Testis (tissue), 3 donors: ENCODE measurements around the gene VAMP3. TPM values are rescaled to one million over a fixed set of nuclear protein-coding genes. Genes with fewer than 3 reads are reported as not detected.

Experiments used
- DNase-seq: peaks from one replicate; pipeline ENCODE4 v3.0.0-alpha.2; 2019
- H3K27ac ChIP-seq, 2 donors: fragments of 200-600 bp; sonication (generic); one replicate each; pipeline ENCODE4 v1.5.1; 2019
- H3K27me3 ChIP-seq: fragments of 200-600 bp; sonication (generic); one replicate; pipeline ENCODE4 v1.5.1; 2019
- H3K36me3 ChIP-seq: fragments of 200-600 bp; sonication (generic); one replicate; pipeline ENCODE4 v1.5.1; 2017; ENCODE audit warnings: low read depth; ENCODE audit errors: missing control alignments
- H3K4me1 ChIP-seq: fragments of 200-600 bp; sonication (generic); one replicate; pipeline ENCODE4 v1.5.1; 2019
- H3K4me3 ChIP-seq, 2 donors: fragments of 200-600 bp; sonication (generic); one replicate each; pipeline ENCODE4 v1.5.1; 2017 to 2019
- H3K9me3 ChIP-seq: fragments of 200-600 bp; sonication (generic); one replicate; pipeline ENCODE4 v1.5.1; 2017
- POLR2A ChIP-seq: fragments of 450-650 bp; IDR thresholded peaks from one replicate; pipeline ENCODE4 v1.6.1; 2017; ENCODE audit warnings: antibody characterized with exemption, mild to moderate bottlenecking, moderate library complexity
- WGBS, 2 donors: methylation state at CpG; one replicate each; pipeline ENCODE4 v1.1.5; 2018; 5-methylcytosine and 5-hydroxymethylcytosine counted together
- intact Hi-C: fragments of 100-400 bp; cut with DNase I; formaldehyde crosslinking; loops from one replicate; pipeline ENCODE4 v1.15.1; 2023; ENCODE audit warnings: low total_unique reads
- polyA plus RNA-seq: library from polyadenylated mRNA; stranded (reverse); fragments of 350-450 nt; fragmentation: Illumina TruSeq; extraction: RNeasy Lipid Tissue Mini Kit (QIAGEN cat#74804); gene quantifications from one replicate; pipeline ENCODE4 v1.2.3, GENCODE V29; 2014; ENCODE audit warnings: low read depth, low replicate concordance; ENCODE audit not compliant: insufficient read depth
- total RNA-seq, 2 donors: library from RNA; depleted of rRNA; stranded (reverse); fragments of >200 nt; gene quantifications; one replicate each; pipeline ENCODE4 v1.2.3, GENCODE V29; 2016
- TF ChIP-seq, protein P1 (sequence below), 3 experiments: fragments of 450-650 bp in 2 of 3; fragments of 200-600 bp in 1 of 3; sonication (generic) in 1 of 3; IDR thresholded peaks; one replicate each; pipeline ENCODE4 v1.5.1; 2016 to 2019; ENCODE audit warnings: antibody characterized with exemption in 3 of 3, mild to moderate bottlenecking in 2 of 3, moderate library complexity in 1 of 3

VAMP3 gene
- total and polyA plus RNA-seq, 3 donors from 2014 or later: 77.3 to 99.5 (median 95.5) TPM

DNA sequence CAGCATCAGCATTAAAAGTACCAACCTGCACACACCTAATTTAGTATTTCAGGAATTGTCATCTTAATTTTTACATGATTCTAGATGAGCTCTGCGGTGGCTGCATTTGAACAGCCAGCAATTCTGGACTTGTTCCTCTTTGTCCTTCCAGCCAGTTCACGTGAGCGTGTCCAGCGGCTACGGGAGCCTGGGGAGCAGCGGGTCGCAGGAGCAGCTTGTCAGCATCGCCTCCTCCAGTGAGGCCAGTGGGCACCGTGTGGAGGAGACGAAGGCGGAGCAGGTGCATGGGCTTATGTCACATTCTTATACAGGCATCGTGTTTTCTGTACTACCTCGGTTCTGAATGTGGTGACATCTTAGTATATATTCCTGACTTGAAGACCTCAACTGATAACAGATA is 38.6 kb downstream of the VAMP3 start:
- H3K36me3 ChIP-seq: no peaks in the 10 kb centered on the region
- H3K27me3 ChIP-seq: no peaks in the 10 kb centered on the region
- no peak overlapping the region for H3K4me3 ChIP-seq
- intact Hi-C loops: no loop called here
- no peak overlapping the region for H3K27ac ChIP-seq
- 95 to 96% methylated on average over 13 of the region's 13 CpGs for WGBS, 2 donors
- H3K4me1 ChIP-seq: no peaks in the 10 kb centered on the region
- no peak for DNase-seq
- TF ChIP-seq, protein P1, sequence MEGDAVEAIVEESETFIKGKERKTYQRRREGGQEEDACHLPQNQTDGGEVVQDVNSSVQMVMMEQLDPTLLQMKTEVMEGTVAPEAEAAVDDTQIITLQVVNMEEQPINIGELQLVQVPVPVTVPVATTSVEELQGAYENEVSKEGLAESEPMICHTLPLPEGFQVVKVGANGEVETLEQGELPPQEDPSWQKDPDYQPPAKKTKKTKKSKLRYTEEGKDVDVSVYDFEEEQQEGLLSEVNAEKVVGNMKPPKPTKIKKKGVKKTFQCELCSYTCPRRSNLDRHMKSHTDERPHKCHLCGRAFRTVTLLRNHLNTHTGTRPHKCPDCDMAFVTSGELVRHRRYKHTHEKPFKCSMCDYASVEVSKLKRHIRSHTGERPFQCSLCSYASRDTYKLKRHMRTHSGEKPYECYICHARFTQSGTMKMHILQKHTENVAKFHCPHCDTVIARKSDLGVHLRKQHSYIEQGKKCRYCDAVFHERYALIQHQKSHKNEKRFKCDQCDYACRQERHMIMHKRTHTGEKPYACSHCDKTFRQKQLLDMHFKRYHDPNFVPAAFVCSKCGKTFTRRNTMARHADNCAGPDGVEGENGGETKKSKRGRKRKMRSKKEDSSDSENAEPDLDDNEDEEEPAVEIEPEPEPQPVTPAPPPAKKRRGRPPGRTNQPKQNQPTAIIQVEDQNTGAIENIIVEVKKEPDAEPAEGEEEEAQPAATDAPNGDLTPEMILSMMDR (IDR thresholded peaks at IDR 0.05): no peak
- no peak for TF ChIP-seq POLR2A
- no peaks in the 10 kb centered on the region for H3K9me3 ChIP-seq

- intact Hi-C loops: no loop called here
- Histone ChIP-seq H3K27ac (no peak overlapping the region), H3K27me3 (no peaks in the 10 kb centered on the region), H3K36me3 (no peaks in the 10 kb centered on the region), H3K4me1 (no peaks in the 10 kb centered on the region), H3K4me3 (no peak overlapping the region), H3K9me3 (no peaks in the 10 kb centered on the region)
- no peak for DNase-seq
- TF ChIP-seq, protein P1 (IDR thresholded peaks at IDR 0.05): no peak
- no peak for TF ChIP-seq POLR2A
- whole genome bisulfite sequencing, 2 donors: 91 to 96% methylated on average over 7 of the region's 7 CpGs
Observed at GRCh38 chr1:7810395-7810794, 39.3 kb downstream of the VAMP3 start.

DNA sequence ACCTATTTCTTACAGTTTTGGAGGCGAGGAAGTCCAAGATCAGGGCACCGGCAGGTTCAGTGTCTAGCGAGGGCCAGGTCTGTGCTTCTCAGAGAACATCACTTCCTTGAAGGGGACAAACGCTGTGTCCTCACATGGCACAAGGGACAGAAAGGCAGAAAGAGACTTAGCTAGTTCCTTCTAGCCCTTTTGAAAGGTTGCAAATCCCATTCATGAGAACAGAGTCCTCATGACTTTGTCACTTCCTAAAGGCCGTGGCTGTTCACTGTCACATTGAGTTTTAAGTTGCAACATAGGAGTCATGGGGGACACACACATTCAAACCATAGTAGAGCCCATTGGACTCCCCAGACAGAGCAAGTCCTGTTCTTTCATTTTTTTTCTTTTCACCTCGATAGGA is 40.4 kb downstream of the VAMP3 start:
- H3K27ac ChIP-seq: no peak overlapping the region
- DNase-seq: no peak
- H3K4me3 ChIP-seq: no peak overlapping the region
- H3K9me3 ChIP-seq: no peaks in the 10 kb centered on the region
- TF ChIP-seq POLR2A: no peak
- TF ChIP-seq, protein P1 (IDR thresholded peaks at IDR 0.05): no peak
- 93 to 97% methylated on average over 6 of the region's 6 CpGs for WGBS, 2 donors
- no peaks in the 10 kb centered on the region for H3K27me3 ChIP-seq
- H3K4me1 ChIP-seq: no peaks in the 10 kb centered on the region
- H3K36me3 ChIP-seq: no peaks in the 10 kb centered on the region
- intact Hi-C loops: no loop called here

DNA sequence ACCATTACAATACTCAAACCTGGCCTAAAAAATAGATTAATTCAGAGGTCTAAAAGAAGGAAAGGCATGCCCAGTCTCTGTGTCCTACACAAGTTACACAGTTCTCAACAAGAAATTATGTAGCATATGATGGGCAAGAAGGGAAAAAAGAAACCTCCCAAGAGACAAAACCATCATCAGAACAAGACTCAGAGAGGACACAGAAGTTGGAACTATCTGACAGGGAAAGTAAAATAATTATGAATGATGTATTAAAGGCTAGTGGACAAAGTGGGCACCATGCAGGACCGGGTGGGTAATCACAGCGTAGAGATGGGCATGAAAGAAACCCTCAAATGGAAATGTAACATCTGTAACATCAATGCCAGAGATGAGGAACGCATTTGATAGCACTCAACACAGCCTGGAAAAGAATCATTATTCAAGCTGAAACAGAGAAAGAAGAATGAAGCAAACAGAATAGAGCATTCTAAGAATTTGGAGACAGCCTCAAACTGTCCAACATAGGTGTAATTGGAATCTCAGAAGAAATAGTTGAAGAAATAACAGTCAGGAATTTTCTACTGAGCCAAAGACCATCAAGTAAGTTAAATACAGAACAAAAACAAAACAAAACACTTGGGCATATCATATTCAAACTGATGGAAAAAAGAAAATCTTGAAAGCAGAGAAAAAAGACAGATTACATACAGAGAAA is 42.7 kb downstream of the VAMP3 start:
- H3K9me3 ChIP-seq: no peaks in the 10 kb centered on the region
- DNase-seq: no peak
- TF ChIP-seq, protein P1 (IDR thresholded peaks at IDR 0.05): no peak
- TF ChIP-seq POLR2A: no peak
- no peaks in the 10 kb centered on the region for H3K4me1 ChIP-seq
- WGBS, 2 donors: 97 to 98% methylated on average over 3 of the region's 3 CpGs
- intact Hi-C loops: no loop called here
- H3K27ac ChIP-seq: no peak overlapping the region
- H3K36me3 ChIP-seq: no peaks in the 10 kb centered on the region
- H3K4me3 ChIP-seq: no peak overlapping the region
- no peaks in the 10 kb centered on the region for H3K27me3 ChIP-seq

DNA sequence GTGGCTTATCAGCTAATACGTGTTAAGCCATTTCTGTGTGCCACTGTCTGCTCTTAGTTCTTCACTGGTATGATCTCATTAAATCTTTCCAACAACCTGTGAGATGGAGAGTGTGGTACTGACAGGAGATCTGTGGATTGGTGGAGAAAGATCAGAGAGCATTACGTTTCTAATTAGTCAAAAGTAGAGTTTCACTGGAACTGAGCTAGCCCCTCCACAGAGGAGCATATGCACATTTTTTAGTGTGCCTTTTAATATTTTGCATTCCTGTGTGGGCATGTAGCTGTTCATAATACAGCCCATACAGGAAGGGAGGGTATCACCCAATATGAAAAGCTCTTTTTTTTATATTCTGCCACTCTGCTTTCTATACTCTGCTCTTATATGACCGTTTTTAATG is 50.2 kb downstream of the VAMP3 start:
- no peak for TF ChIP-seq POLR2A
- TF ChIP-seq, protein P1 (IDR thresholded peaks at IDR 0.05): no peak
- H3K9me3 ChIP-seq: no peaks in the 10 kb centered on the region
- no peak overlapping the region for H3K27ac ChIP-seq
- intact Hi-C loops: no loop called here
- no peaks in the 10 kb centered on the region for H3K4me1 ChIP-seq
- no peak for DNase-seq
- WGBS, 2 donors: 70 to 89% methylated on average over 3 of the region's 3 CpGs
- no peaks in the 10 kb centered on the region for H3K36me3 ChIP-seq
- H3K27me3 ChIP-seq: no peaks in the 10 kb centered on the region
- no peak overlapping the region for H3K4me3 ChIP-seq
